GM18867 (cell line): ENCODE data around the gene PCDHB7.
"Not testable (repeated sequence)": the region's sequence is repeated elsewhere in the genome, so short reads cannot be mapped to it uniquely, and the experiment has no call there.

ENCODE experiments used
- ATAC-seq: cut with Tn5 transposase; IDR thresholded peaks from one replicate; pipeline ENCODE4 v1.9.1; 2021; ENCODE audit warnings: mild to moderate bottlenecking, moderate library complexity; ENCODE audit not compliant: unreplicated experiment

PCDHB7 gene

GRCh38 chr5:141216035-141216434 is 43.6 kb downstream of the PCDHB7 start:
- not testable (repeated sequence) for ATAC-seq

- no peak for ATAC-seq
Observed at GRCh38 chr5:141223112-141223783, 50.8 kb downstream of the PCDHB7 start, which contains the start of gene PCDHB14. PCDHB14 (plus strand) TSS chr5:141223343; CDS start chr5:141223506, 163 bp downstream.

GRCh38 chr5:141224844-141225243 is 52.4 kb downstream of the PCDHB7 start:
- not testable (repeated sequence) for ATAC-seq

GRCh38 chr5:141225421-141225820 is 53.0 kb downstream of the PCDHB7 start:
- ATAC-seq, result not testable (repeated sequence)
